Adipocyte (in vitro differentiated cells): Measurements from ENCODE around the gene SYMPK.

Source experiments
- DNase-seq: peaks from one replicate; pipeline ENCODE4 v3.0.0-alpha.2; 2015; ENCODE audit warnings: low read depth
- H3K27me3 ChIP-seq: replicated peaks from 2 replicates; pipeline ENCODE4 v1.7.0; 2013; ENCODE audit warnings: mild to moderate bottlenecking, low read length, moderate library complexity; ENCODE audit not compliant: control insufficient read depth, insufficient read depth
- H3K36me3 ChIP-seq: 2 replicates; pipeline ENCODE4 v1.7.0; 2013; ENCODE audit warnings: low read length, mild to moderate bottlenecking, moderate library complexity; ENCODE audit not compliant: control insufficient read depth, insufficient read depth, severe bottlenecking
- H3K4me1 ChIP-seq: 2 replicates; pipeline ENCODE4 v1.7.0; 2013; ENCODE audit warnings: mild to moderate bottlenecking, low read length, moderate library complexity; ENCODE audit not compliant: control insufficient read depth, insufficient read depth
- H3K4me3 ChIP-seq: 2 replicates; pipeline ENCODE4 v1.7.0; 2013; ENCODE audit warnings: mild to moderate bottlenecking, low read length, moderate library complexity
- H3K9ac ChIP-seq: 2 replicates; pipeline ENCODE4 v1.7.0; 2013; ENCODE audit warnings: mild to moderate bottlenecking, low read length, moderate library complexity
- H3K9me3 ChIP-seq: 2 replicates; pipeline ENCODE4 v1.7.0; 2013; ENCODE audit warnings: mild to moderate bottlenecking, low read length, moderate library complexity; ENCODE audit not compliant: control insufficient read depth

Gene SYMPK

DNA sequence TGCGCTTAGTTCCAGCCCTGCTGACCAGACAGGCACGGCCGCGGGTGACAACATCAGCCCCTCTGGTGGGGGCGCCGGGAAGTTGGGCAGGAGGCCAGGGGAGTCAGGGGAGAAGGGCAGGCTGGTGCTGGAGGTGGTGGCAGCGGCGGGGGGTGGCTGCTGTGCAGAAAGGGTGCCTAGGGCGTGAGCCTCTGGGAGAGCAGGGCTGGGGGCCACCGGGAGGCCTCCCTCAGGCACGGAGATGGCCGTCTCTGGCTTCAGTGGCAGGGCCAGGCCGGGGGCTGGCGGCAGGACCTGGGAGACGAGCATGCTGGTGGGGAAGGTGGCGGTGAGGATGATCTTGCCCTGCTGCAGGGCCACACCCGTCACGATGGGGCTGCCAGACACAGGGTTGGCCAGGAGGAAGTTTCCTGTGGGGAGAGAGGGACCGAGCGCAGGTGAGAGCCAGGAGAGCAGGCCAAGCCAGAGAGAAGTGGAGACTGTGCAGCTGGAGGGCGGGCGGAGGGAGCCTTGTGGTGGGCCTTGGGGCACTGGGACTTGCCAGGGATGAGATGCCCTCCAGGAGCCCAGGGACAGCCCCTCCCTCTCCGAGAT is 97.1 kb downstream of the SYMPK start:
- H3K9ac ChIP-seq = peak overlapping the region; percentile 96
- H3K27me3 ChIP-seq = no peaks in the 10 kb centered on the region
- no peak for DNase-seq
- H3K4me1 ChIP-seq = peaks cover 28% of the 10 kb centered on the region
- H3K36me3 ChIP-seq = no peaks in the 10 kb centered on the region
- no peaks in the 10 kb centered on the region for H3K9me3 ChIP-seq
- H3K4me3 ChIP-seq = no peak overlapping the region
